Astrocyte (in vitro differentiated cells and primary cell): ENCODE results near the gene KBTBD4.

ENCODE experiments used
- EZH2 ChIP-seq: IDR thresholded peaks from 2 replicates; pipeline ENCODE4 v1.6.1; 2012; ENCODE audit warnings: mild to moderate bottlenecking, low read length, inconsistent platforms; ENCODE audit not compliant: insufficient read depth
- TF ChIP-seq, protein P1 (sequence below): IDR thresholded peaks from 2 replicates; pipeline ENCODE4 v1.5.1; 2011; ENCODE audit warnings: low read depth, mild to moderate bottlenecking, inconsistent platforms, low read length, moderate library complexity; ENCODE audit not compliant: insufficient read depth

DNA sequence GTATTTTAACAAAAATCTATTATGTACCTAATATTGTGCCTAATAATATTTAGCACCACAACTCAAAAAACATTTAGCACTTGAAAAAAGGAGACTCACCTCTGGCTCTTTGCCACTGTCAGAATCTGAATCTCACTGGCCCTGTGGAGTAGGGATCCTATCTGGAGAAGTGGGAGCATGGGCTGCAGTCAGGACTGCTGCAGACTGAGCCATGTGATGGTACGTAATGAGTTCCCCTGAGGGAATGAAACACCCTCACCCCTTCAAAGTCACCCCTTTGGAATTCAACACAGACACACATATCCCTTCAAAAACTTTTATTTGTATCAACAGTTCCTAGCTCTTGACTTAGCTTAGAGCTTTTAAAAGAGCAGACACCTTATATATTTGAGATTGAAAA, 6.9 kb downstream of the KBTBD4 start:
- TF ChIP-seq, protein P1, sequence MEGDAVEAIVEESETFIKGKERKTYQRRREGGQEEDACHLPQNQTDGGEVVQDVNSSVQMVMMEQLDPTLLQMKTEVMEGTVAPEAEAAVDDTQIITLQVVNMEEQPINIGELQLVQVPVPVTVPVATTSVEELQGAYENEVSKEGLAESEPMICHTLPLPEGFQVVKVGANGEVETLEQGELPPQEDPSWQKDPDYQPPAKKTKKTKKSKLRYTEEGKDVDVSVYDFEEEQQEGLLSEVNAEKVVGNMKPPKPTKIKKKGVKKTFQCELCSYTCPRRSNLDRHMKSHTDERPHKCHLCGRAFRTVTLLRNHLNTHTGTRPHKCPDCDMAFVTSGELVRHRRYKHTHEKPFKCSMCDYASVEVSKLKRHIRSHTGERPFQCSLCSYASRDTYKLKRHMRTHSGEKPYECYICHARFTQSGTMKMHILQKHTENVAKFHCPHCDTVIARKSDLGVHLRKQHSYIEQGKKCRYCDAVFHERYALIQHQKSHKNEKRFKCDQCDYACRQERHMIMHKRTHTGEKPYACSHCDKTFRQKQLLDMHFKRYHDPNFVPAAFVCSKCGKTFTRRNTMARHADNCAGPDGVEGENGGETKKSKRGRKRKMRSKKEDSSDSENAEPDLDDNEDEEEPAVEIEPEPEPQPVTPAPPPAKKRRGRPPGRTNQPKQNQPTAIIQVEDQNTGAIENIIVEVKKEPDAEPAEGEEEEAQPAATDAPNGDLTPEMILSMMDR = no peak
- no peak for TF ChIP-seq EZH2
